Chondrocyte (in vitro differentiated cells): ENCODE results near the gene ALPK1. TPM values are rescaled to one million over a fixed set of nuclear protein-coding genes. Genes with fewer than 3 reads are reported as not detected.

Experiments
- DNase-seq: peaks from one replicate; pipeline ENCODE4 v3.0.0; 2021; ENCODE audit warnings: mixed read lengths, low spot score
- H3K27ac Mint-ChIP-seq: one replicate; pipeline ENCODE4 v1.8.0; 2021; ENCODE audit warnings: mild to moderate bottlenecking, moderate library complexity, mixed read lengths; ENCODE audit not compliant: unreplicated experiment
- H3K27me3 Mint-ChIP-seq: 2 replicates; pipeline ENCODE4 v1.8.0; 2021; ENCODE audit warnings: low read depth, mixed read lengths
- H3K36me3 Mint-ChIP-seq: 2 replicates; pipeline ENCODE4 v1.8.0; 2021; ENCODE audit warnings: low read depth, mixed read lengths
- H3K4me1 Mint-ChIP-seq: 2 replicates; pipeline ENCODE4 v1.8.0; 2021; ENCODE audit warnings: low read depth, mild to moderate bottlenecking, mixed read lengths
- H3K4me3 Mint-ChIP-seq: one replicate; pipeline ENCODE4 v1.8.0; 2021; ENCODE audit warnings: mild to moderate bottlenecking, moderate library complexity, mixed read lengths; ENCODE audit not compliant: unreplicated experiment
- H3K9me3 Mint-ChIP-seq: 2 replicates; pipeline ENCODE4 v1.8.0; 2021; ENCODE audit warnings: low read depth, mixed read lengths
- CTCF ChIP-seq: fragments of 200-600 bp; sonication (generic); IDR thresholded peaks from 2 replicates; pipeline ENCODE4 v1.5.0; 2021; ENCODE audit warnings: antibody characterized with exemption, mild to moderate bottlenecking, moderate library complexity
- total RNA-seq: library from RNA; stranded (reverse); gene quantifications from 3 replicates; pipeline ENCODE4 v1.2.1, GENCODE V29; 2021

ALPK1 gene
- total RNA-seq, 1 donor from 2014 or later, result 6.5 TPM

GRCh38 chr4:112377594-112378242, 80.5 kb downstream of the ALPK1 start:
- no peak overlapping the region for H3K27ac Mint-ChIP-seq
- H3K9me3 Mint-ChIP-seq, result peaks cover 8% of the 10 kb centered on the region
- peaks cover 17% of the 10 kb centered on the region for H3K4me1 Mint-ChIP-seq
- TF ChIP-seq CTCF, result no peak
- DNase-seq, result no peak
- H3K27me3 Mint-ChIP-seq, result no peaks in the 10 kb centered on the region
- H3K36me3 Mint-ChIP-seq, result peaks cover 11% of the 10 kb centered on the region
- no peak overlapping the region for H3K4me3 Mint-ChIP-seq

GRCh38 chr4:112378243-112378620, 81.1 kb downstream of the ALPK1 start:
- peaks cover 8% of the 10 kb centered on the region for H3K9me3 Mint-ChIP-seq
- no peak for DNase-seq
- peaks cover 11% of the 10 kb centered on the region for H3K36me3 Mint-ChIP-seq
- no peak for TF ChIP-seq CTCF
- H3K27ac Mint-ChIP-seq, result no peak overlapping the region
- no peak overlapping the region for H3K4me3 Mint-ChIP-seq
- H3K4me1 Mint-ChIP-seq, result peaks cover 17% of the 10 kb centered on the region
- no peaks in the 10 kb centered on the region for H3K27me3 Mint-ChIP-seq

DNA sequence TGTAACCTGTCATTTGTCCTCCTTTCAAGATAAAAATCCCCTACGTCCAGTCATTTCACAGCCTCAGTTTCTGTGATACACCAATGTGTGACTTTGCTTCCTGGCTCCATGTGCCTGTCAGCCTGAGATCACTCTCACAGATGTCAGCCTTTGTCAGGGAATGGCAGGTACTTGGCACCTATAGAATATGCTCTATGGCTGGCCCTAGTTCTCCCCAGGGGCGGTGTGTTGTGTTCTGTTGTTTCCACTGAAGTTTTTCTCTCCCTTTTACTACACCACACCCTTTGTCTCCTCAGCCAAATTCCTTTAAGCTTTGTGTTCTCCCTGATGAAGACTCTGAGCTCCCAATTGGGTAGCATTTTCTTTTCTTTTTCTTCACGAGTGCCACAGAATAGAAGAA, 81.7 kb downstream of the ALPK1 start:
- no peak for TF ChIP-seq CTCF
- Mint-ChIP-seq H3K9me3 (peaks cover 8% of the 10 kb centered on the region), H3K27me3 (no peaks in the 10 kb centered on the region), H3K4me3 (peak overlapping the region; percentile 45), H3K36me3 (peaks cover 11% of the 10 kb centered on the region), H3K4me1 (peaks cover 17% of the 10 kb centered on the region), H3K27ac (no peak overlapping the region)
- DNase-seq, result no peak

DNA sequence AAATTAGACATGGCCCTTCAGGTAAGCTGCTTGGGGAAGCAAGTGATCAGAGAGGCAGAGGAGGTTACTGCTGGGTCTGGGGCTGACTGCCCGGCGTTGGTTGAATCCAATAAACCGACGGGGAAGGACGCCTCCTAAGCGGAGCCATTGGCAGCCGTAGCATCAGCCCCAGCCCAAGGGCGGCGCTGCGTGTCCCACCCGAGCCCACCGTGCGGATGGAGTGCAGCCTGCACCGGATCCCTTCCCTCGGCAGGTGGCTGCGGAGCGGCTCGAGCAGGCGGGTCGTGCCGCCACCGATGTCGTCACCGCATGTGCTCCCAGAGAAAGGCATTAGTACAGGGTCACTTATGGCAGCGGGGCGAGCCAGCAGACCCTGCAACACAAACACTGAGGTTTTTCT, 82.1 kb downstream of the ALPK1 start:
- Mint-ChIP-seq H3K27me3 (no peaks in the 10 kb centered on the region), H3K27ac (no peak overlapping the region), H3K4me3 (peak overlapping the region; percentile 45), H3K9me3 (peaks cover 6% of the 10 kb centered on the region), H3K4me1 (peaks cover 17% of the 10 kb centered on the region), H3K36me3 (peaks cover 12% of the 10 kb centered on the region)
- peak; percentile 85 for DNase-seq
- TF ChIP-seq CTCF, result peak; percentile 41

- peaks cover 17% of the 10 kb centered on the region for H3K4me1 Mint-ChIP-seq
- H3K4me3 Mint-ChIP-seq, result no peak overlapping the region
- peaks cover 7% of the 10 kb centered on the region for H3K36me3 Mint-ChIP-seq
- DNase-seq, result no peak
- no peaks in the 10 kb centered on the region for H3K27me3 Mint-ChIP-seq
- H3K27ac Mint-ChIP-seq, result no peak overlapping the region
- H3K9me3 Mint-ChIP-seq, result no peaks in the 10 kb centered on the region
- no peak for TF ChIP-seq CTCF
Observed at GRCh38 chr4:112381996-112382692, 85.0 kb downstream of the ALPK1 start.
